ENCODE data around the gene ACKR3. TPM values are rescaled to one million over a fixed set of nuclear protein-coding genes. Genes with fewer than 3 reads are reported as not detected.

Gene ACKR3
- total RNA-seq, 2 experiments from 2014 or later, result 5.4 to 6.4 TPM

GRCh38 chr2:236614551-236614950 lies 44.9 kb downstream of the ACKR3 start:
- peaks cover 5% of the 10 kb centered on the region for H3K27me3 Mint-ChIP-seq
- H3K36me3 Mint-ChIP-seq (ENCODE audit: low read depth), result no peaks in the 10 kb centered on the region
- ChIA-PET POLR2A (no interaction called here), CTCF (no interaction called here)
- H3K9me3 Mint-ChIP-seq, result no peaks in the 10 kb centered on the region
- peaks cover 10% of the 10 kb centered on the region for H3K4me1 Mint-ChIP-seq
- H3K4me3 Mint-ChIP-seq, result no peak overlapping the region
- no peak for DNase-seq
- H3K27ac Mint-ChIP-seq, result no peak overlapping the region

- H3K27me3 Mint-ChIP-seq, result peaks cover 5% of the 10 kb centered on the region
- ChIA-PET CTCF (interaction anchor here (1.2 kb wide), 1 partner anchor 10 kb away, joined by 3 read pairs; no protein-coding TSS in a partner anchor), POLR2A (no interaction called here)
- no peak overlapping the region for H3K27ac Mint-ChIP-seq
- DNase-seq, result no peak
- no peaks in the 10 kb centered on the region for H3K9me3 Mint-ChIP-seq
- H3K4me3 Mint-ChIP-seq, result no peak overlapping the region
- peaks cover 21% of the 10 kb centered on the region for H3K4me1 Mint-ChIP-seq
- no peaks in the 10 kb centered on the region for H3K36me3 Mint-ChIP-seq (ENCODE audit: low read depth)
Observed at GRCh38 chr2:236616031-236616430, 46.4 kb downstream of the ACKR3 start.

DNA sequence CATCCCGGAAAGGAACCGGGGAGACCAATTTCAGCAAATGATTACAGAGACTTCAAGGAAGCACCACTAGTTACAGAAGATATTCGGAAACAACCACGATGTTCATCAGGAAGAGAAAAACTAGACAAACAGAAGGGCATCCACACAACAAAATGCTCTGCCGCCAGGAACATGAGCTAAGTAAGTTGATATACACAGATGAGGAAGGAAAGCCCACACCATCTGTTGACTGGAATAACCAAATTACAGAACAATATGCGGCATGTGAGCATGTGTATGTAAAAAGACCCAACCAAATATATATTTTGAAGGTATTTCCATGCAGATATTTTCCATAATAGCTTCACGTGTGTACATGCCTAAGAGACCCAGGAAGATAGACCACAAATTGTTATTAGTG lies 47.0 kb downstream of the ACKR3 start:
- H3K9me3 Mint-ChIP-seq, result no peaks in the 10 kb centered on the region
- H3K4me1 Mint-ChIP-seq, result peaks cover 21% of the 10 kb centered on the region
- POLR2A ChIA-PET, result no interaction called here
- CTCF ChIA-PET, result interaction anchor here (1.2 kb wide), 1 partner anchor 9 kb away, joined by 3 read pairs; no protein-coding TSS in a partner anchor
- no peak for DNase-seq
- peaks cover 5% of the 10 kb centered on the region for H3K27me3 Mint-ChIP-seq
- H3K27ac Mint-ChIP-seq, result no peak overlapping the region
- no peak overlapping the region for H3K4me3 Mint-ChIP-seq
- no peaks in the 10 kb centered on the region for H3K36me3 Mint-ChIP-seq (ENCODE audit: low read depth)

- no peak for DNase-seq
- ChIA-PET POLR2A (no interaction called here), CTCF (interaction anchor here (1.2 kb wide), 1 partner anchor 9 kb away, joined by 3 read pairs; no protein-coding TSS in a partner anchor)
- H3K4me3 Mint-ChIP-seq, result no peak overlapping the region
- H3K27ac Mint-ChIP-seq, result no peak overlapping the region
- H3K27me3 Mint-ChIP-seq, result peaks cover 5% of the 10 kb centered on the region
- no peaks in the 10 kb centered on the region for H3K36me3 Mint-ChIP-seq (ENCODE audit: low read depth)
- no peaks in the 10 kb centered on the region for H3K9me3 Mint-ChIP-seq
- peaks cover 21% of the 10 kb centered on the region for H3K4me1 Mint-ChIP-seq
Observed at GRCh38 chr2:236617221-236617737, 47.7 kb downstream of the ACKR3 start.

DNA sequence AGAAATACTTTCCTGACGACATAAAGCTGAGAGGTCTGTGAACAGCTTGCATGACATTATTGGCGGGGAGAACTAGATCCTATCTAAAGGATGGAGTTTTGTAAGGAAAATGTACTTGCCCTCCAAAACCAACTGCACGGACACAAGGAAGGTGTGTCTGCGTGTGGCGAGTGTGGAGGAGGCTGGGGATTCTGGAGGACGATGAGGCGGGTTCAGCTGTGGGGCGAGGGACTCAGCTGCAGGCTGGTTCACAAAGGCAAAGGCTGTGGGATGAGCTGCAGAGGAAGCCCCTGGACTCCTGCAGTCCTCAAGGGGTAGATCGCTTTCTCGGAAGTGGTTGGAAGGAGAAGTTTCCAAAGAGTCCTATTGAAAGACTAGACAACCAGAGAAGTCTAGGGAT lies 48.2 kb downstream of the ACKR3 start:
- no peak for DNase-seq
- Mint-ChIP-seq H3K27ac (no peak overlapping the region), H3K36me3 (ENCODE audit: low read depth) (no peaks in the 10 kb centered on the region), H3K4me3 (no peak overlapping the region), H3K9me3 (no peaks in the 10 kb centered on the region), H3K4me1 (peaks cover 21% of the 10 kb centered on the region), H3K27me3 (peaks cover 5% of the 10 kb centered on the region)
- POLR2A ChIA-PET, result no interaction called here
- CTCF ChIA-PET, result no interaction called here

GRCh38 chr2:236618370-236618769 lies 48.7 kb downstream of the ACKR3 start:
- peak; percentile 10 for DNase-seq
- H3K27me3 Mint-ChIP-seq, result peaks cover 5% of the 10 kb centered on the region
- POLR2A ChIA-PET, result no interaction called here
- peaks cover 21% of the 10 kb centered on the region for H3K4me1 Mint-ChIP-seq
- no peaks in the 10 kb centered on the region for H3K36me3 Mint-ChIP-seq (ENCODE audit: low read depth)
- no peak overlapping the region for H3K4me3 Mint-ChIP-seq
- no peak overlapping the region for H3K27ac Mint-ChIP-seq
- H3K9me3 Mint-ChIP-seq, result no peaks in the 10 kb centered on the region
- CTCF ChIA-PET, result no interaction called here

GRCh38 chr2:236619910-236620612 lies 50.4 kb downstream of the ACKR3 start:
- H3K27ac Mint-ChIP-seq, result peak overlapping the region; percentile 77
- POLR2A ChIA-PET, result interaction anchor here (0.7 kb wide), 2 partner anchors 116 to 277 kb away, joined by 3 read pairs; no protein-coding TSS in a partner anchor
- H3K4me1 Mint-ChIP-seq, result peaks cover 21% of the 10 kb centered on the region
- H3K36me3 Mint-ChIP-seq (ENCODE audit: low read depth), result no peaks in the 10 kb centered on the region
- peaks cover 5% of the 10 kb centered on the region for H3K27me3 Mint-ChIP-seq
- CTCF ChIA-PET, result interaction anchor here (0.7 kb wide), 1 partner anchor 49 kb away, joined by 3 read pairs; no protein-coding TSS in a partner anchor
- no peak overlapping the region for H3K4me3 Mint-ChIP-seq
- H3K9me3 Mint-ChIP-seq, result no peaks in the 10 kb centered on the region
- DNase-seq, result peak; percentile 9

DNA sequence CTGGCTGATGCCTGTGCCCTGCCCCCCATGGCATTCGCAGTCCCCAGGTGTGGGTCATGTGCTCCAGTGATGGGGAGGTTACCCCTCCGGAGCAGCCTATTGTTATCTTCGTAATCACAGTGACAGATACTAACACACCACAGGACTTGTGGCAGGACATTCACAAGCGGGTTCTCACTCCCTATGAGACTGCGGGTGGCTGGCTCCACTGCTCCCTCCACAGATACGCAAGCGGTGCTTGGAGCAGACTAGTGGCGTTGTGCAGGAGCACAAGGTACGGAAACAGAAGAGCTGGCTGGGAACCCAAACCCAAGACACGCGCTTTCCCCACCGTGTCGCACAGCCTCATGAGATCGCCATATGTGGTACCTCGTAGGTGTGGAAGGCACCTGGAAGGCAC lies 52.2 kb downstream of the ACKR3 start:
- DNase-seq, result no peak
- H3K9me3 Mint-ChIP-seq, result no peaks in the 10 kb centered on the region
- ChIA-PET CTCF (no interaction called here), POLR2A (no interaction called here)
- no peaks in the 10 kb centered on the region for H3K36me3 Mint-ChIP-seq (ENCODE audit: low read depth)
- H3K27me3 Mint-ChIP-seq, result peaks cover 5% of the 10 kb centered on the region
- H3K27ac Mint-ChIP-seq, result no peak overlapping the region
- no peak overlapping the region for H3K4me3 Mint-ChIP-seq
- H3K4me1 Mint-ChIP-seq, result peaks cover 21% of the 10 kb centered on the region

- CTCF ChIA-PET, result no interaction called here
- Mint-ChIP-seq H3K27me3 (peaks cover 5% of the 10 kb centered on the region), H3K4me3 (no peak overlapping the region), H3K4me1 (peaks cover 21% of the 10 kb centered on the region), H3K36me3 (ENCODE audit: low read depth) (no peaks in the 10 kb centered on the region), H3K27ac (no peak overlapping the region), H3K9me3 (no peaks in the 10 kb centered on the region)
- POLR2A ChIA-PET, result no interaction called here
- no peak for DNase-seq
Observed at GRCh38 chr2:236622201-236622600, 52.6 kb downstream of the ACKR3 start.

- no peaks in the 10 kb centered on the region for H3K36me3 Mint-ChIP-seq (ENCODE audit: low read depth)
- peaks cover 3% of the 10 kb centered on the region for H3K27me3 Mint-ChIP-seq
- H3K4me3 Mint-ChIP-seq, result no peak overlapping the region
- no peak for DNase-seq
- CTCF ChIA-PET, result no interaction called here
- peaks cover 20% of the 10 kb centered on the region for H3K4me1 Mint-ChIP-seq
- POLR2A ChIA-PET, result no interaction called here
- no peaks in the 10 kb centered on the region for H3K9me3 Mint-ChIP-seq
- H3K27ac Mint-ChIP-seq, result no peak overlapping the region
Observed at GRCh38 chr2:236622660-236623059, 53.0 kb downstream of the ACKR3 start.

- Mint-ChIP-seq H3K27ac (no peak overlapping the region), H3K27me3 (no peaks in the 10 kb centered on the region), H3K4me3 (no peak overlapping the region), H3K9me3 (no peaks in the 10 kb centered on the region), H3K4me1 (peaks cover 14% of the 10 kb centered on the region), H3K36me3 (ENCODE audit: low read depth) (no peaks in the 10 kb centered on the region)
- CTCF ChIA-PET, result no interaction called here
- no peak for DNase-seq
- POLR2A ChIA-PET, result no interaction called here
Observed at GRCh38 chr2:236623816-236624215, 54.2 kb downstream of the ACKR3 start.

- Mint-ChIP-seq H3K4me3 (no peak overlapping the region), H3K9me3 (no peaks in the 10 kb centered on the region), H3K27me3 (no peaks in the 10 kb centered on the region), H3K36me3 (ENCODE audit: low read depth) (no peaks in the 10 kb centered on the region), H3K4me1 (peaks cover 4% of the 10 kb centered on the region), H3K27ac (no peak overlapping the region)
- ChIA-PET POLR2A (no interaction called here), CTCF (interaction anchor here (0.6 to 1.6 kb wide), 3 partner anchors 9 to 300 kb away, joined by 3 read pairs; no protein-coding TSS in a partner anchor)
- no peak for DNase-seq
Observed at GRCh38 chr2:236625156-236625690, 55.6 kb downstream of the ACKR3 start.

DNA sequence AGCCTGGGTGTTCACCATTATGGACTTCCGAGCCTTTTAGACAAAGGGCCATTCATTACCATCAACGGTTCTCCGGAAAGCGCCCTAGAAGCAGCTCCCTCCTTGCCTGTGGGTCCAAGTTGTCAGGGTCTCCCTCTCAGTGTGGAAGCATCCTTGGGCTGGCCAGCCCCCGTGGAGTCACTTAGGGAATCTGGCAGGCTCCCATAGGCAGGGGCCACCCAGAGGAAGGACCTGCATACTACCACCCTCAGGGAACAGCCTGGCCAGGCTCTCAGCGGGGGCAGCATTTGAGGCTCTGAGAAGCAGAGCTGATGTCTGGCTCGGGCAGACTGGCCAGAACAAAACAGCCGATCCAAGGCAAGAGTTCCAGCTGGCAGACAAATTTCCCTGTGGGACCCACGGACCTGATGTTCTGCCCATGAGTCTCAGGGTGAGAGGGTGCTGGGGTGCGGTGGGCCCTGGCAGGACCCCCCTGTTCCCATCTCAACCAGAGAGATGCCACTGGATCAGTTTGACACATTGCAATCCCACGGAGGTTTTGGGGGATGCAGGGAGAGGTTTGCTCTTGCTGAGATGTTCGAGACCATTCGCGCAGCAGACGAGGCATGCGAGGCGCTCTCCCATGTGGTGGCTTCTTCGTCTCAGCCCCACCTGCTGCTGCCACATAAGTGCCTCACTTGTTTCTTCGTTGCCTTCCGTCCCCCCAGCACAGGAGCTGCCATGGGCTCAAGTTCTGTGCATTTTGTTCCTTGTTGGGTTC lies 56.9 kb downstream of the ACKR3 start:
- POLR2A ChIA-PET, result no interaction called here
- H3K9me3 Mint-ChIP-seq, result no peaks in the 10 kb centered on the region
- H3K4me1 Mint-ChIP-seq, result no peaks in the 10 kb centered on the region
- CTCF ChIA-PET, result interaction anchor here (1.6 kb wide), 1 partner anchor 10 kb away, joined by 3 read pairs; no protein-coding TSS in a partner anchor
- DNase-seq, result no peak
- no peak overlapping the region for H3K4me3 Mint-ChIP-seq
- H3K27me3 Mint-ChIP-seq, result no peaks in the 10 kb centered on the region
- H3K36me3 Mint-ChIP-seq (ENCODE audit: low read depth), result no peaks in the 10 kb centered on the region
- H3K27ac Mint-ChIP-seq, result no peak overlapping the region

All from activated CD4-positive, alpha-beta T cell treated with anti-CD3 and anti-CD28 coated beads, Interleukin-2, amount 10 ng/mL, durations not matched to agents 7 days and 5 days (primary cell).